GM12891 (cell line): ENCODE data around the gene ABCA9.

Experiments
- POLR2A ChIP-seq: IDR thresholded peaks from 2 replicates; pipeline ENCODE4 v1.6.1; 2011; ENCODE audit warnings: low read depth, low read length, control low read depth
- POLR2AphosphoS5 ChIP-seq: IDR thresholded peaks from 2 replicates; pipeline ENCODE4 v1.6.1; 2011; ENCODE audit warnings: low read depth, low read length, control low read depth
- TAF1 ChIP-seq: IDR thresholded peaks from 2 replicates; pipeline ENCODE4 v1.6.1; 2011; ENCODE audit warnings: low read depth, low read length, control low read depth

- TF ChIP-seq POLR2AphosphoS5 (no peak), POLR2A (no peak), TAF1 (no peak)
Measured at GRCh38 chr17:68944435-68945035, 116.2 kb downstream of the ABCA9 start.
